HepG2 (cell line): ENCODE results near the gene HES7. TPM values are rescaled to one million over a fixed set of nuclear protein-coding genes. Genes with fewer than 3 reads are reported as not detected.

Source experiments
- AGO2 ChIP-seq: fragments of 200-400 bp; formaldehyde crosslinking; optimal IDR thresholded peaks from 2 replicates; pipeline ENCODE3; 2017; ENCODE audit warnings: mild to moderate bottlenecking, low read depth, low read length, moderate library complexity
- AHR ChIP-seq: IDR thresholded peaks from 2 replicates; pipeline ENCODE4 v1.6.1; 2018; ENCODE audit warnings: missing genetic modification reagents, missing compliant biosample characterization
- CBX1 ChIP-seq: IDR thresholded peaks from one replicate; pipeline ENCODE4 v1.6.1; 2016; ENCODE audit warnings: antibody characterized with exemption, low read depth
- DR1 ChIP-seq: sonication (generic); formaldehyde crosslinking; IDR thresholded peaks from 2 replicates; pipeline ENCODE4 v1.8.0; 2021; ENCODE audit warnings: mild to moderate bottlenecking, missing genetic modification reagents, inconsistent platforms
- ESRRA ChIP-seq: sonication (generic); formaldehyde crosslinking; IDR thresholded peaks from 2 replicates; pipeline ENCODE4 v1.5.1; 2020; ENCODE audit warnings: mild to moderate bottlenecking, low read depth, missing genetic modification reagents
- FOXP1 ChIP-seq, 2 experiments: fragments of 450-650 bp in 1 of 2; IDR thresholded peaks; 2 replicates each; pipeline ENCODE4 v1.6.1; 2017 to 2018; ENCODE audit warnings: antibody characterized with exemption in 1 of 2
- HNRNPUL1 ChIP-seq: fragments of 200-400 bp; formaldehyde crosslinking; IDR thresholded peaks from 2 replicates; pipeline ENCODE4 v1.6.1; 2017; ENCODE audit warnings: low read depth, mild to moderate bottlenecking, low read length, moderate library complexity
- JUNB ChIP-seq: sonication (generic); formaldehyde crosslinking; IDR thresholded peaks from 2 replicates; pipeline ENCODE4 v1.8.0; 2022; ENCODE audit warnings: missing genetic modification reagents, mild to moderate bottlenecking, borderline replicate concordance
- MEF2D ChIP-seq: sonication (generic); formaldehyde crosslinking; IDR thresholded peaks from 2 replicates; pipeline ENCODE4 v1.5.1; 2020; ENCODE audit warnings: mild to moderate bottlenecking, missing genetic modification reagents
- MEIS2 ChIP-seq: sonication (generic); formaldehyde crosslinking; IDR thresholded peaks from 2 replicates; pipeline ENCODE4 v1.9.0; 2021; ENCODE audit warnings: mild to moderate bottlenecking, missing genetic modification reagents
- MIXL1 ChIP-seq: IDR thresholded peaks from 2 replicates; pipeline ENCODE4 v1.6.1; 2016
- MLX ChIP-seq: IDR thresholded peaks from 2 replicates; pipeline ENCODE4 v1.6.1; 2016
- MTF1 ChIP-seq: sonication (generic); formaldehyde crosslinking; IDR thresholded peaks from 2 replicates; pipeline ENCODE4 v1.5.0; 2020; ENCODE audit warnings: missing genetic modification reagents
- POLR2AphosphoS2 ChIP-seq: IDR thresholded peaks from 2 replicates; pipeline ENCODE4 v1.6.1; 2011; ENCODE audit warnings: low read depth, low read length, improper control_type of control experiment
- PPARG ChIP-seq: conservative IDR thresholded peaks from 2 replicates; pipeline ENCODE4 v1.6.1; 2016; ENCODE audit warnings: missing biosample characterization, missing genetic modification reagents
- RBAK ChIP-seq: sonication (generic); formaldehyde crosslinking; IDR thresholded peaks from 2 replicates; pipeline ENCODE4 v1.5.1; 2020; ENCODE audit warnings: mild to moderate bottlenecking, missing genetic modification reagents
- RELA ChIP-seq: sonication (generic); formaldehyde crosslinking; IDR thresholded peaks from 2 replicates; pipeline ENCODE4 v1.4.0; 2020; ENCODE audit warnings: missing genetic modification reagents
- REXO4 ChIP-seq: sonication (generic); formaldehyde crosslinking; IDR thresholded peaks from 2 replicates; pipeline ENCODE4 v1.8.0; 2022; ENCODE audit warnings: missing genetic modification reagents, mild to moderate bottlenecking, borderline replicate concordance
- SMC3 ChIP-seq: IDR thresholded peaks from 2 replicates; pipeline ENCODE4 v1.6.1; 2011; ENCODE audit warnings: low read length, improper control_type of control experiment
- STAG1 ChIP-seq: sonication (generic); formaldehyde crosslinking; IDR thresholded peaks from 2 replicates; pipeline ENCODE4 v1.4.0; 2020; ENCODE audit warnings: missing genetic modification reagents
- THRA ChIP-seq: sonication (generic); formaldehyde crosslinking; IDR thresholded peaks from 2 replicates; pipeline ENCODE4 v1.4.0; 2020; ENCODE audit warnings: missing genetic modification reagents, borderline replicate concordance
- ZBTB8A ChIP-seq: sonication (generic); formaldehyde crosslinking; IDR thresholded peaks from 2 replicates; pipeline ENCODE4 v1.4.0; 2020; ENCODE audit warnings: mild to moderate bottlenecking, low read depth, missing genetic modification reagents, borderline replicate concordance
- ZC3H4 ChIP-seq: sonication (generic); formaldehyde crosslinking; IDR thresholded peaks from 2 replicates; pipeline ENCODE4 v1.4.0; 2020; ENCODE audit warnings: missing genetic modification reagents, borderline replicate concordance
- ZFP36L1 ChIP-seq: sonication (generic); formaldehyde crosslinking; IDR thresholded peaks from 2 replicates; pipeline ENCODE4 v1.8.0; 2022; ENCODE audit warnings: mild to moderate bottlenecking, missing genetic modification reagents, moderate library complexity
- ZNF20 ChIP-seq: sonication (generic); formaldehyde crosslinking; IDR thresholded peaks from 2 replicates; pipeline ENCODE4 v1.4.0; 2020; ENCODE audit warnings: mild to moderate bottlenecking, moderate library complexity, missing genetic modification reagents
- ZNF558 ChIP-seq: sonication (generic); formaldehyde crosslinking; IDR thresholded peaks from 2 replicates; pipeline ENCODE4 v1.9.0; 2022; ENCODE audit warnings: mild to moderate bottlenecking, missing genetic modification reagents, borderline replicate concordance
- polyA plus RNA-seq, 8 experiments: library from polyadenylated mRNA; depleted of rRNA in 3 of 8; stranded (reverse) in 7 of 8; unstranded in 1 of 8; fragments of >200 nt; fragmentation: Illumina TruSeq in 4 of 8; extraction: Trizol in 4 of 8; gene quantifications; 2 replicates each; pipeline versions ENCODE4 v1.2.1 to v1.2.3, GENCODE V29; 2011 to 2016; ENCODE audit warnings: low read depth in 4 of 8, missing spikeins in 1 of 8, mixed read lengths in 1 of 8; ENCODE audit not compliant: insufficient read depth in 1 of 8
- total RNA-seq, 5 experiments: library from RNA; depleted of rRNA; stranded (reverse); fragments of >200 nt; fragmentation: Illumina TruSeq; extraction: Trizol; gene quantifications; 2 replicates each; pipeline ENCODE4 v1.2.3, GENCODE V29; 2016; ENCODE audit warnings: low read depth in 1 of 5
- TF ChIP-seq, protein P1 (sequence below): sonication (generic); formaldehyde crosslinking; IDR thresholded peaks from 2 replicates; pipeline ENCODE4 v1.9.0; 2021; ENCODE audit warnings: missing genetic modification reagents, mild to moderate bottlenecking, borderline replicate concordance
- TF ChIP-seq, protein P2 (sequence below): fragments of 450-650 bp; IDR thresholded peaks from 2 replicates; pipeline ENCODE4 v1.6.1; 2017

Gene HES7
- total and polyA plus RNA-seq, 2 of the 13 experiments (the other 11 are each of a cell fraction or from before 2014, with no cell fraction given) = not detected

DNA sequence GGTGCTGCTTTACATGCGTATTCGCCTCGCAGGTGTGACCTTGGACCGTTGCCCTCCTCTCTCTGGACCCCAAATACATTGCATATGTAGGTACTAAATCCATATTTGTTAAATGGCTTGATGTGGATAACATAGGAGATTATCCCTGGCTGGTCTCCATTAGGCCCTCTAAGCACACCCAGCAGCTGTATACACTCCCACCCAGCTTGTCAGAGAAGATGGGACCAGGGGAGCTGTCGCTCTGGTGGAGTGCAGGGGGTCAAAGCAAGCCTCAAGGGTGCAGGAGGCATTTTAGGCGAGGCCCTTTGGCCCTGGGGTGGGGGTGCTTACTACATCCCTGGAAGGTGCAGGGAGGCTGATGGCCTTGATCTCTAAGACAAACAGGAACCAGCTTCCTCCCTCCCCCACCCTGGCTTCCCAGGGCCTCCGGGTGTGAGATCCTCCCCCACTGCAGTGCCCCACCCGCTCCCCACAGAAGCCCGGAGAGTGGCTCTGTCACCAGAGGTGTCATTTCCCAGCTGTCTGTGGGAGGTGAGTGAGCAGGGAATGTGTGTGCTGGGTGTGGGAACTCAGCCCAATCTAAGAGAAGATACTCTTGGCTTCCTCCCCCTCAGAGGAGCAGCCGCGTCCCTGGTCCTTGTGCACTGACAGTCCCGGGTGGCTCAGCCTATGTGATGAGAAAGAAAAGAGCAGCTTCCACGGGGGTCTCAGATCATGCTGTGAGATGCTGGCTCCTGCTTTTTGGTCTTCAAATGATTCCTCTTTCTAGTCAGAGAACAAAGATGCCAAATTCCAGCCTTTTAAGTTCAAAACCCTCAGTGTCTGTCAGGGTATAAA lies 40.3 kb upstream of the HES7 start (continued):
- TF ChIP-seq POLR2AphosphoS2 = no peak
- no peak for TF ChIP-seq ESRRA (CRISPR knock-in tag)
- no peak for TF ChIP-seq AHR (CRISPR knock-in tag)
- no peak for TF ChIP-seq ZFP36L1 (CRISPR knock-in tag)
- TF ChIP-seq MIXL1 (CRISPR knock-in tag) = no peak
- TF ChIP-seq ZNF558 (CRISPR knock-in tag) = no peak
- TF ChIP-seq DR1 = no peak
- TF ChIP-seq SMC3 = no peak
- TF ChIP-seq AGO2 = no peak
- TF ChIP-seq MLX (CRISPR knock-in tag) = no peak
- TF ChIP-seq CBX1 = no peak
- no peak for TF ChIP-seq MTF1
- no peak for TF ChIP-seq STAG1
- TF ChIP-seq REXO4 (CRISPR knock-in tag) = no peak
- TF ChIP-seq, protein P1, sequence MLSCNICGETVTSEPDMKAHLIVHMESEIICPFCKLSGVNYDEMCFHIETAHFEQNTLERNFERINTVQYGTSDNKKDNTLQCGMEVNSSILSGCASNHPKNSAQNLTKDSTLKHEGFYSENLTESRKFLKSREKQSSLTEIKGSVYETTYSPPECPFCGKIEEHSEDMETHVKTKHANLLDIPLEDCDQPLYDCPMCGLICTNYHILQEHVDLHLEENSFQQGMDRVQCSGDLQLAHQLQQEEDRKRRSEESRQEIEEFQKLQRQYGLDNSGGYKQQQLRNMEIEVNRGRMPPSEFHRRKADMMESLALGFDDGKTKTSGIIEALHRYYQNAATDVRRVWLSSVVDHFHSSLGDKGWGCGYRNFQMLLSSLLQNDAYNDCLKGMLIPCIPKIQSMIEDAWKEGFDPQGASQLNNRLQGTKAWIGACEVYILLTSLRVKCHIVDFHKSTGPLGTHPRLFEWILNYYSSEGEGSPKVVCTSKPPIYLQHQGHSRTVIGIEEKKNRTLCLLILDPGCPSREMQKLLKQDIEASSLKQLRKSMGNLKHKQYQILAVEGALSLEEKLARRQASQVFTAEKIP (CRISPR knock-in tag) = no peak
- no peak for TF ChIP-seq JUNB (CRISPR knock-in tag)
- TF ChIP-seq ZC3H4 (CRISPR knock-in tag) = no peak
- no peak for TF ChIP-seq RELA
- no peak for TF ChIP-seq ZNF20 (CRISPR knock-in tag)
- TF ChIP-seq, protein P2, sequence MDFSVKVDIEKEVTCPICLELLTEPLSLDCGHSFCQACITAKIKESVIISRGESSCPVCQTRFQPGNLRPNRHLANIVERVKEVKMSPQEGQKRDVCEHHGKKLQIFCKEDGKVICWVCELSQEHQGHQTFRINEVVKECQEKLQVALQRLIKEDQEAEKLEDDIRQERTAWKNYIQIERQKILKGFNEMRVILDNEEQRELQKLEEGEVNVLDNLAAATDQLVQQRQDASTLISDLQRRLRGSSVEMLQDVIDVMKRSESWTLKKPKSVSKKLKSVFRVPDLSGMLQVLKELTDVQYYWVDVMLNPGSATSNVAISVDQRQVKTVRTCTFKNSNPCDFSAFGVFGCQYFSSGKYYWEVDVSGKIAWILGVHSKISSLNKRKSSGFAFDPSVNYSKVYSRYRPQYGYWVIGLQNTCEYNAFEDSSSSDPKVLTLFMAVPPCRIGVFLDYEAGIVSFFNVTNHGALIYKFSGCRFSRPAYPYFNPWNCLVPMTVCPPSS = no peak
- TF ChIP-seq ZBTB8A (CRISPR knock-in tag) = no peak
- TF ChIP-seq MEF2D (CRISPR knock-in tag) = no peak
- no peak; the same call in 1 of the 2 replicates for TF ChIP-seq THRA (CRISPR knock-in tag)
- TF ChIP-seq RBAK (CRISPR knock-in tag) = no peak
- no peak for TF ChIP-seq FOXP1 (IDR thresholded peaks at IDR 0.05)
- TF ChIP-seq FOXP1 (CRISPR knock-in tag; IDR thresholded peaks at IDR 0.05) = no peak
- TF ChIP-seq PPARG (CRISPR knock-in tag) = no peak
- no peak for TF ChIP-seq HNRNPUL1
- TF ChIP-seq MEIS2 = no peak
